Activated B cell treated with CpG ODN at 0.5 μM for 24 hours (primary cell): ENCODE measurements around the gene LRRC30. TPM values are rescaled to one million over a fixed set of nuclear protein-coding genes. Genes with fewer than 3 reads are reported as not detected.

ENCODE experiments used
- ATAC-seq: fragments of 200-7000 bp; cut with Tn5 transposase; one replicate; pipeline ENCODE4 v1.10.0; 2021; ENCODE audit warnings: low read depth, mild to moderate bottlenecking, moderate library complexity
- CTCF ChIA-PET: fragments of 350-600 bp; sonication (Branson Sonifier 250); formaldehyde crosslinking; loops from one replicate; lab custom pipeline; 2021; ENCODE audit warnings: antibody characterized with exemption; lab: Charles Lee
- POLR2A ChIA-PET: fragments of 350-600 bp; sonication (Branson Sonifier 250); formaldehyde crosslinking; loops from one replicate; lab custom pipeline; 2021; ENCODE audit warnings: antibody characterized with exemption; lab: Charles Lee
- DNase-seq: peaks from one replicate; pipeline ENCODE4 v3.0.0; 2022
- H3K27ac Mint-ChIP-seq: one replicate; pipeline ENCODE4 v1.8.0; 2020; ENCODE audit warnings: mixed read lengths
- H3K27me3 Mint-ChIP-seq: one replicate; pipeline ENCODE4 v1.8.0; 2021; ENCODE audit warnings: mixed read lengths
- H3K36me3 Mint-ChIP-seq: one replicate; pipeline ENCODE4 v1.8.0; 2021; ENCODE audit warnings: low read depth, mixed read lengths
- H3K4me1 Mint-ChIP-seq: one replicate; pipeline ENCODE4 v1.8.0; 2021; ENCODE audit warnings: mixed read lengths
- H3K4me3 Mint-ChIP-seq: one replicate; pipeline ENCODE4 v1.8.0; 2020; ENCODE audit warnings: mild to moderate bottlenecking, mixed read lengths
- H3K9me3 Mint-ChIP-seq: one replicate; pipeline ENCODE4 v1.8.0; 2020; ENCODE audit warnings: mixed read lengths
- intact Hi-C: fragments of 100-400 bp; cut with micrococcal nuclease; formaldehyde crosslinking; loops from one replicate; pipeline ENCODE4 v1.15.1; 2024
- total RNA-seq: library from RNA; stranded (reverse); gene quantifications from 2 replicates; pipeline ENCODE4 v1.2.3, GENCODE V29; 2022
- TF ChIP-seq, protein P1 (sequence below): fragments of 200-600 bp; IDR thresholded peaks from one replicate; pipeline ENCODE4 v1.8.0; 2022; ENCODE audit warnings: antibody characterized with exemption, mild to moderate bottlenecking

Gene LRRC30
- not detected in 2 replicates for total RNA-seq

DNA sequence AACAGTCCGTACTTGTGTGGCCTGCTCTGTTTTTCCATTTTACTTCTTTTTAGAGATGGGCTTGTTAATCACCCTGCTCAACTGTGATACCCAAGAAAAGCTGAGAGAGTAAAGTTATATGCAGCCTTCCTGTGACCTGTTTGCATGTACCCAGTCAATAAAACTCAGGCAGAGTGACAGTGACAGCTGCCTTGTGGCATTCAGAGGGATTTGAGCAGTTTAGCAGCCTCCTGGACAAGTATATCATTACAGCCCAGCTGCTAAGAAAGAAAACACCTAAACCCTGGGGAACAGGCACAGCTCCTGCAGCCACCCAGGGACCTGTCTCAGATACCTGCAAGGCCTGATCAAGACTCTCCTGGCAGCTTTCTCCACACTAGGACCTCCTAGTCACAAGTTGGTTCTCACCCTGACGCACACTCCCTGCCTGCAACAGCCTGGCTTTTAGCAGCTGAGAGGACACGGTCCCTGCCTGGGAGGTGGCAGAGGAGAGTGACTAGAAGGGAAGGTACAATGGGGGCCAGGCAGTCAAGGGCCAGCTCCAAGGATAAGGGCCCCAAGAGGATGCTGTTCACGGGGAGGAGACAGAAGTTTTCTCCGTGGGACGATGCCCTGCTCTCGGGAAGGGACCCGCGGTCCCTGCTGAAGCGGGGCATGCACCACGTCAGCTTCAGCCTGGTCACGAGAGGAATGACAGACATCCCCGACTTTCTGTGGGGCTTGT, at the start of gene LRRC30:
Gene LRRC30 (plus strand): TSS at position 464 of the 724 bp plus-strand sequence. CDS start 50 bp downstream, at position 514.
- POLR2A ChIA-PET, result no interaction called here
- Mint-ChIP-seq H3K4me3 (no peak within 1 kb of the TSS), H3K27me3 (no peaks in the 10 kb centered on the region), H3K9me3 (no peaks in the 10 kb centered on the region), H3K27ac (no peak within 1 kb of the TSS), H3K4me1 (no peaks in the 10 kb centered on the region), H3K36me3 (no peaks in the 10 kb centered on the region)
- ATAC-seq (no peak), DNase-seq (no peak)
- TF ChIP-seq, protein P1, sequence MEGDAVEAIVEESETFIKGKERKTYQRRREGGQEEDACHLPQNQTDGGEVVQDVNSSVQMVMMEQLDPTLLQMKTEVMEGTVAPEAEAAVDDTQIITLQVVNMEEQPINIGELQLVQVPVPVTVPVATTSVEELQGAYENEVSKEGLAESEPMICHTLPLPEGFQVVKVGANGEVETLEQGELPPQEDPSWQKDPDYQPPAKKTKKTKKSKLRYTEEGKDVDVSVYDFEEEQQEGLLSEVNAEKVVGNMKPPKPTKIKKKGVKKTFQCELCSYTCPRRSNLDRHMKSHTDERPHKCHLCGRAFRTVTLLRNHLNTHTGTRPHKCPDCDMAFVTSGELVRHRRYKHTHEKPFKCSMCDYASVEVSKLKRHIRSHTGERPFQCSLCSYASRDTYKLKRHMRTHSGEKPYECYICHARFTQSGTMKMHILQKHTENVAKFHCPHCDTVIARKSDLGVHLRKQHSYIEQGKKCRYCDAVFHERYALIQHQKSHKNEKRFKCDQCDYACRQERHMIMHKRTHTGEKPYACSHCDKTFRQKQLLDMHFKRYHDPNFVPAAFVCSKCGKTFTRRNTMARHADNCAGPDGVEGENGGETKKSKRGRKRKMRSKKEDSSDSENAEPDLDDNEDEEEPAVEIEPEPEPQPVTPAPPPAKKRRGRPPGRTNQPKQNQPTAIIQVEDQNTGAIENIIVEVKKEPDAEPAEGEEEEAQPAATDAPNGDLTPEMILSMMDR, result no peak
- CTCF ChIA-PET, result no interaction called here
- intact Hi-C loops, result no loop called here

DNA sequence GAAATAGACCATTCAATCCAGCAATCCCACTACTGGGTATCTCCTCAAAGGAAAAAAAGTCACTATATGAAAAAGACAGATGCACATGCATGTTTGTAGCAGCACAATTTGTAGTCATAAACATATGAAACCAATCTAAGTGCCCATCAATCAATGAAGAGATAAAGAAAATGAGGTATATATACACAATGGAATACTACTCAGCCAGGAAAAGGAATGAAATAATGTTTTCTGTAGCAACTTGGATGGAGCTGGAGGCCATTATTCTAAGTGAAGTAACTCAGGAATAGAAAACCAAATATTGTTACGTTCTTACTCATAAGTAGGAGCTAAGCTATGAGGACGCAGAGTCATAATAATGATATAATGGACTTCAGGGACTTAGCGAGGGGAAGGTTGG, 45.2 kb upstream of the LRRC30 start:
- TF ChIP-seq, protein P1, result no peak
- Mint-ChIP-seq H3K36me3 (no peaks in the 10 kb centered on the region), H3K27ac (no peak overlapping the region), H3K4me3 (no peak overlapping the region), H3K4me1 (no peaks in the 10 kb centered on the region), H3K27me3 (no peaks in the 10 kb centered on the region), H3K9me3 (peaks cover 13% of the 10 kb centered on the region)
- ChIA-PET CTCF (no interaction called here), POLR2A (no interaction called here)
- ATAC-seq (no peak), DNase-seq (no peak)
- intact Hi-C loops, result no loop called here

DNA sequence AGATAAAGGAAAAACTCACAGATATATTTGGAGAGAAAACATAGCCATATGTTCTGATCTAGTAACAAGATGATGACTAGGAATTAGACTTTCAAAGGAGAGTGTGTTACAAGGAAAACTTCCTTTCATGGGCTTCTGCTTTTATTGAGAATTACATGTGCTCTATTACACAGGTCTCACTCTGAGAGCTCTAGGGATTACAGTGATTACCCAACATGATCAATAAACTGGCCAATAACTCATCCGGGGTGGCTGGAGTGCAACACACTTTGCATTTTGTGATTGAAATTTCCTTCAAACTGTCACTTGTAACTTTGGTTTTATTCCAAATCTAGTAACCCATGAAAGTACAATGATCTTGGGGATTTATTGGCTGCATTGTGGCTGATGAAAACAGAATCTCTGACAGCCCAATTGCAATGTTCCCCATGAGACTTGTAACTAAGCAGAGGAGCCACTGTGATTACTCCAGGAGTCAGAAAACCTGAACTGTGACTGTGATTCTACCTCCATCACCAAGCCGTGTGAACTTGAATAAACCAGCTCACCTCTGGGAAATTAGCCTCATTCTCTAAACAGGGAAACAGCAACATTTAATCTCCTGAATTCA, 40.2 kb upstream of the LRRC30 start:
- ChIA-PET CTCF (no interaction called here), POLR2A (no interaction called here)
- peaks cover 5% of the 10 kb centered on the region for H3K9me3 Mint-ChIP-seq
- no peaks in the 10 kb centered on the region for H3K4me1 Mint-ChIP-seq
- intact Hi-C loops, result no loop called here
- DNase-seq, result no peak
- TF ChIP-seq, protein P1, result no peak
- H3K27me3 Mint-ChIP-seq, result no peaks in the 10 kb centered on the region
- ATAC-seq, result no peak
- H3K4me3 Mint-ChIP-seq, result no peak overlapping the region
- no peaks in the 10 kb centered on the region for H3K36me3 Mint-ChIP-seq
- H3K27ac Mint-ChIP-seq, result no peak overlapping the region

DNA sequence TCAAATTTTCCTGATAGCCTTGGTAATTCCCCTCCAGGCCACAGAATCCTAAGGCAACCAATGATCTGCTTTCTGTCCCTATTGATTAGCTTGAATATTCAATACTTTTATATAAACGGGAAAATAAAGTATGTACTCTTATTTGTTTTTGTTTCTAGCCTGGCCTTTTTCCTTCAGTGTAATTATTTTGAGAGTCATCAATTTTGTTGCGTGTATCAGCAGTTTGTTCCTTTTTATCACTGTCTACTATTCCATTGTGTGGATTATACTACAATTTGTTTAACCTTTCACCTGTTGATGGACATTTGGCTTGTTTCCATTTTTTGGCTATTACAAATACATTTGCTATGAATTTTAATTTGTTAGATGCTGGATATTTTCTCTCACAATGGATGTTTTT, 39.2 kb upstream of the LRRC30 start:
- H3K27me3 Mint-ChIP-seq, result no peaks in the 10 kb centered on the region

DNA sequence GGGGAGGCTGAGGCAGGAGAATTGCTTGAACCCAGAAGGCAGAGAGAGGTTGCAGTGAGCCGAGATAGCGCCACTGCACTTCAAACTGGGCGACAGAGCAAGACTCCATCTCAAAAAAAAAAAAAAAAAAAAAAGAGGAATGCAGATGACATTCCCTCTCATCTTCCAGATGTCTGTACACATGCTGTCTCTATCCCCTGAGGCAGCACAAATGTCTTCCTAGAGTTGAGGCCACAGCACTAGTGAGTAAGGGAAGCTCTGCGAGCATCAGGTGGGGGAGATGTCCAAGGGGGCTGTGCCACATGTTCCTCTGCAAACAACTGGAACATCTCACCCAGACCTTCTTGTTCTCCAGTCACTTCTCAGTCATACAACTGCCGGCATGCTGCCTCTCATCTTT, 35.6 kb upstream of the LRRC30 start:
- Mint-ChIP-seq H3K9me3 (no peaks in the 10 kb centered on the region), H3K27ac (no peak overlapping the region), H3K36me3 (no peaks in the 10 kb centered on the region), H3K4me3 (no peak overlapping the region), H3K4me1 (no peaks in the 10 kb centered on the region), H3K27me3 (no peaks in the 10 kb centered on the region)
- no peak for ATAC-seq
- no peak for DNase-seq
- POLR2A ChIA-PET, result no interaction called here
- intact Hi-C loops, result no loop called here
- CTCF ChIA-PET, result no interaction called here
- TF ChIP-seq, protein P1, result no peak

More for the DNA sequence above, 39.2 kb upstream of the LRRC30 start:
- Mint-ChIP-seq H3K4me1 (no peaks in the 10 kb centered on the region), H3K9me3 (no peaks in the 10 kb centered on the region), H3K36me3 (no peaks in the 10 kb centered on the region), H3K4me3 (no peak overlapping the region), H3K27ac (no peak overlapping the region)
- intact Hi-C loops, result no loop called here
- TF ChIP-seq, protein P1, result no peak
- POLR2A ChIA-PET, result no interaction called here
- ATAC-seq (no peak), DNase-seq (no peak)
- CTCF ChIA-PET, result no interaction called here
